NCI-H748 (cell line): Measurements from ENCODE around the gene PRSS12.
"Not testable (repeated sequence)": the region's sequence is repeated elsewhere in the genome, so short reads cannot be mapped to it uniquely, and the experiment has no call there.

Experiments used
- DNase-seq: peaks from one replicate; lab custom pipeline; 2025; ENCODE audit not compliant: unreplicated experiment; lab: John Stamatoyannopoulos, UW

Gene PRSS12

GRCh38 chr4:118325431-118325830 lies 27.4 kb downstream of the PRSS12 start:
- no peak for DNase-seq

GRCh38 chr4:118322831-118323502 lies 29.8 kb downstream of the PRSS12 start:
- no peak for DNase-seq

- no peak for DNase-seq
These were observed 33.9 kb downstream of the PRSS12 start for GRCh38 chr4:118318931-118319330.

GRCh38 chr4:118317691-118318090 lies 35.1 kb downstream of the PRSS12 start:
- DNase-seq: no peak

GRCh38 chr4:118314221-118314620 lies 38.6 kb downstream of the PRSS12 start:
- no peak for DNase-seq

GRCh38 chr4:118313098-118313497 lies 39.7 kb downstream of the PRSS12 start:
- no peak for DNase-seq

- no peak for DNase-seq
These were observed 44.3 kb downstream of the PRSS12 start for GRCh38 chr4:118308306-118309030.

GRCh38 chr4:118307643-118308042 lies 45.2 kb downstream of the PRSS12 start:
- no peak for DNase-seq

- not testable (repeated sequence) for DNase-seq
These were observed 53.2 kb downstream of the PRSS12 start for GRCh38 chr4:118299619-118300018.

GRCh38 chr4:118296729-118297128 lies 56.1 kb downstream of the PRSS12 start:
- DNase-seq: no peak

GRCh38 chr4:118290951-118291350 lies 61.9 kb downstream of the PRSS12 start:
- DNase-seq: no peak

- DNase-seq: no peak
These were observed 63.0 kb downstream of the PRSS12 start for GRCh38 chr4:118289794-118290193.

GRCh38 chr4:118287711-118288451 lies 64.9 kb downstream of the PRSS12 start:
- no peak for DNase-seq

GRCh38 chr4:118286685-118287084 lies 66.1 kb downstream of the PRSS12 start:
- no peak for DNase-seq

- DNase-seq: no peak
These were observed 66.9 kb downstream of the PRSS12 start for GRCh38 chr4:118285931-118286330.

- no peak for DNase-seq
These were observed 68.6 kb downstream of the PRSS12 start for GRCh38 chr4:118284169-118284568.

GRCh38 chr4:118282692-118283091 lies 70.1 kb downstream of the PRSS12 start:
- no peak for DNase-seq

- DNase-seq: peak; percentile 2
These were observed 71.0 kb downstream of the PRSS12 start for GRCh38 chr4:118281611-118282442.

- DNase-seq: peak; percentile 69
These were observed 72.1 kb downstream of the PRSS12 start for GRCh38 chr4:118280501-118281218.

- no peak for DNase-seq
These were observed 72.8 kb downstream of the PRSS12 start for GRCh38 chr4:118279920-118280432.
